Smooth muscle cell (in vitro differentiated cells): Measurements from ENCODE around the gene LPCAT4. TPM values are rescaled to one million over a fixed set of nuclear protein-coding genes. Genes with fewer than 3 reads are reported as not detected.

Experiments used
- DNase-seq: peaks from one replicate; lab custom pipeline; 2025; ENCODE audit not compliant: unreplicated experiment; lab: John Stamatoyannopoulos, UW
- H2AFZ ChIP-seq: fragments of 200-600 bp; sonication (generic); 2 replicates; pipeline ENCODE4 v1.6.0; 2016; ENCODE audit warnings: antibody characterized with exemption, low read depth, mild to moderate bottlenecking
- H3F3A ChIP-seq: fragments of 200-600 bp; sonication (generic); 2 replicates; pipeline ENCODE4 v1.6.0; 2017; ENCODE audit warnings: antibody characterized with exemption, low read depth
- H3K27ac ChIP-seq: fragments of 200-600 bp; sonication (generic); 2 replicates; pipeline ENCODE4 v1.5.1; 2016; ENCODE audit warnings: low read depth, mild to moderate bottlenecking
- H3K27me3 ChIP-seq: fragments of 200-600 bp; sonication (generic); 2 replicates; pipeline ENCODE4 v1.6.1; 2016; ENCODE audit warnings: low read depth, mild to moderate bottlenecking
- H3K36me3 ChIP-seq: fragments of 200-600 bp; sonication (generic); 2 replicates; pipeline ENCODE4 v1.5.1; 2016; ENCODE audit warnings: low read depth
- H3K4me1 ChIP-seq: fragments of 200-600 bp; sonication (generic); 2 replicates; pipeline ENCODE4 v1.5.1; 2016; ENCODE audit warnings: low read depth
- H3K4me2 ChIP-seq: fragments of 200-600 bp; sonication (generic); 2 replicates; pipeline ENCODE4 v1.6.0; 2016; ENCODE audit warnings: mild to moderate bottlenecking
- H3K4me3 ChIP-seq: fragments of 200-600 bp; sonication (generic); 2 replicates; pipeline ENCODE4 v1.5.1; 2016; ENCODE audit warnings: mild to moderate bottlenecking
- H3K79me2 ChIP-seq: fragments of 200-600 bp; sonication (generic); 2 replicates; pipeline ENCODE4 v1.6.0; 2016; ENCODE audit warnings: low read depth, mild to moderate bottlenecking
- H3K9ac ChIP-seq: fragments of 200-600 bp; sonication (generic); 2 replicates; pipeline ENCODE4 v1.6.0; 2016; ENCODE audit warnings: low read depth
- H3K9me3 ChIP-seq: fragments of 200-600 bp; sonication (generic); replicated peaks from 2 replicates; pipeline ENCODE4 v1.5.1; 2016; ENCODE audit warnings: low read depth
- H4K20me1 ChIP-seq: fragments of 200-600 bp; sonication (generic); 2 replicates; pipeline ENCODE4 v1.6.0; 2016; ENCODE audit warnings: low read depth
- WGBS: methylation state at CpG from one replicate; pipeline ENCODE4 v1.1.7; 2016; ENCODE audit warnings: low lambda C conversion rate; 5-methylcytosine and 5-hydroxymethylcytosine counted together
- polyA plus RNA-seq: library from polyadenylated mRNA; unstranded; fragments of >200 nt; fragmentation: Nextera tagmentation; extraction: Ambion mirVana; gene quantifications from 2 replicates; pipeline ENCODE4 v1.2.1, GENCODE V29; 2016
- total RNA-seq: library from RNA; depleted of rRNA; stranded (reverse); fragments of >200 nt; gene quantifications from 2 replicates; pipeline ENCODE4 v1.2.3, GENCODE V29; 2014
- TF ChIP-seq, protein P1 (sequence below): fragments of 200-600 bp; sonication (generic); IDR thresholded peaks from 2 replicates; pipeline ENCODE4 v1.5.1; 2017; ENCODE audit warnings: borderline replicate concordance, mild to moderate bottlenecking, antibody characterized with exemption; ENCODE audit not compliant: insufficient read depth, poor library complexity, severe bottlenecking

Gene LPCAT4
- total and polyA plus RNA-seq, 2 experiments from 2014 or later: 10.1 to 23.2 TPM

DNA sequence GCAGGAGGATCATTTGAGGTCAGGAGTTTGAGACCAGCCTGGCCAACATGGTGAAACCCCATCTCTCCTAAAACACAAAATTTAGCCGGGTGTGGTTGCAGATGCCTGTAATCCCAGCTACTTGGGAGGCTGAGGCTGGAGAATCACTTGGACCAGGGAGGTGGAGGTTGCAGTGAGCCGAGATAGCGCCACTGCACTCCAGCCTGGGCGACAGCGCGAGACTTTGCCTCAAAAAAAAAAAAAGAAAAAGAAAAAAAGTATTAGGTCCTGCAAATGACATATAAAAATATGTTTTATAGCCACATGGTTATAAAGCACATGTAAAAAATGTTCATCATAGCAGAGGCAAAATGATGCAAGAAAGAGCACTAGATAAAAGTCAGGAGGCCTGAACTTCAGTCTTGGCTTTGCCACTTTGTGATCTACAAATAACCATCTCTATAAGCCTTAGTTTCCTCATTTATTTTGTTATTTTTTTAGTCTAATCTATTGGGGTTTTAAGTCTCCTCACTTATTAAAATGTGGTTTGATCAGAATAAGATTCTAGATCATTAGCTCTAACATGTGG lies 34.4 kb downstream of the LPCAT4 start:
- Histone ChIP-seq H3K27me3 (no peaks in the 10 kb centered on the region), H2AFZ (no peak overlapping the region), H3F3A (no peaks in the 10 kb centered on the region), H3K9me3 (no peaks in the 10 kb centered on the region), H3K36me3 (no peaks in the 10 kb centered on the region), H4K20me1 (no peaks in the 10 kb centered on the region), H3K9ac (no peak overlapping the region), H3K4me1 (no peaks in the 10 kb centered on the region), H3K4me3 (no peak overlapping the region), H3K27ac (no peak overlapping the region), H3K79me2 (no peaks in the 10 kb centered on the region), H3K4me2 (no peak overlapping the region)
- TF ChIP-seq, protein P1, sequence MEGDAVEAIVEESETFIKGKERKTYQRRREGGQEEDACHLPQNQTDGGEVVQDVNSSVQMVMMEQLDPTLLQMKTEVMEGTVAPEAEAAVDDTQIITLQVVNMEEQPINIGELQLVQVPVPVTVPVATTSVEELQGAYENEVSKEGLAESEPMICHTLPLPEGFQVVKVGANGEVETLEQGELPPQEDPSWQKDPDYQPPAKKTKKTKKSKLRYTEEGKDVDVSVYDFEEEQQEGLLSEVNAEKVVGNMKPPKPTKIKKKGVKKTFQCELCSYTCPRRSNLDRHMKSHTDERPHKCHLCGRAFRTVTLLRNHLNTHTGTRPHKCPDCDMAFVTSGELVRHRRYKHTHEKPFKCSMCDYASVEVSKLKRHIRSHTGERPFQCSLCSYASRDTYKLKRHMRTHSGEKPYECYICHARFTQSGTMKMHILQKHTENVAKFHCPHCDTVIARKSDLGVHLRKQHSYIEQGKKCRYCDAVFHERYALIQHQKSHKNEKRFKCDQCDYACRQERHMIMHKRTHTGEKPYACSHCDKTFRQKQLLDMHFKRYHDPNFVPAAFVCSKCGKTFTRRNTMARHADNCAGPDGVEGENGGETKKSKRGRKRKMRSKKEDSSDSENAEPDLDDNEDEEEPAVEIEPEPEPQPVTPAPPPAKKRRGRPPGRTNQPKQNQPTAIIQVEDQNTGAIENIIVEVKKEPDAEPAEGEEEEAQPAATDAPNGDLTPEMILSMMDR: no peak
- 98% methylated on average over 6 of the region's 6 CpGs for WGBS
- DNase-seq: no peak

DNA sequence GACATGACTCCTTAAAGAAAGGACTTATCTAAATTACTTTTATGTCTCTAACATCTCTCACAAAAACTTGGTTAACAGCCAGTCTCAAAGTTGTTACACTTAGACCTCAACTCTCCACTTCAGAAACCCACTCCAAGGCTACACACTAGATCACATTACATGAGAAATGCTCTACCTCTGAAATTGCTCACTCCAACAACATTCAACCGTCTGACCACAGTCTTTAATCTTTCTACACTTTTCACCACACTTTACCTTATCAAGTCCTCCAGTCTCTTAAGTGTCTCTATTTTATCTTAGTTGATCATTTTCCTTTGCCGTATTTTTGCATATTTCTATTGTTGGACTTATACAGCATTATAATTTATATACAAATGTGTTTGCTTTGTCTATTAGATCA lies 35.2 kb downstream of the LPCAT4 start:
- Histone ChIP-seq H3K4me2 (no peak overlapping the region), H3K9ac (no peak overlapping the region), H3K4me1 (no peaks in the 10 kb centered on the region), H3K4me3 (no peak overlapping the region), H4K20me1 (no peaks in the 10 kb centered on the region), H3K36me3 (no peaks in the 10 kb centered on the region), H2AFZ (no peak overlapping the region), H3K79me2 (no peaks in the 10 kb centered on the region), H3K9me3 (no peaks in the 10 kb centered on the region), H3K27me3 (no peaks in the 10 kb centered on the region), H3K27ac (no peak overlapping the region), H3F3A (no peaks in the 10 kb centered on the region)
- TF ChIP-seq, protein P1: no peak
- no peak for DNase-seq
- WGBS: 78% methylated on average over 2 of the region's 2 CpGs

DNA sequence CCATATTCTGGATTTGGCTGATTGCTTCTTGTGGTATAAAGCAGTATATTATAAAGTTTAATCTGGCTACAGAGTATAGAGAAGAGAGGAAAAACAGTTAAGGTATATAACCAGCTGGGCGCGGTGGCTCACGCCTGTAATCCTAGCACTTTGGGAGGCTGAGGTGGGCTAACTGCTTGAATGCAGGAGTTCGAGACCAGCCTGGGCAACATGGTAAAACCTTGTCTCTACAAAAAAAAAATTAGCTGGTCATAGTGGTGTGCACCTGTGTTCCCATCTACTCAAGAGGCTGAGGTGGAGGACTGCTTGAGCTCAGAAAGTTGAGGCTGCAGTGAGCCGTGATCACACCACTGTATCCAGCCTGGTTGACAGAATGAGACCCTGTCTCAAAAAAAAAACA lies 36.7 kb downstream of the LPCAT4 start:
- Histone ChIP-seq H3K9me3 (no peaks in the 10 kb centered on the region), H3K27ac (no peak overlapping the region), H2AFZ (no peak overlapping the region), H3K27me3 (no peaks in the 10 kb centered on the region), H3K4me3 (no peak overlapping the region), H3F3A (no peaks in the 10 kb centered on the region), H3K36me3 (no peaks in the 10 kb centered on the region), H3K79me2 (no peaks in the 10 kb centered on the region), H4K20me1 (no peaks in the 10 kb centered on the region), H3K9ac (no peak overlapping the region), H3K4me2 (no peak overlapping the region), H3K4me1 (no peaks in the 10 kb centered on the region)
- no peak for DNase-seq
- TF ChIP-seq, protein P1: no peak
- 97% methylated on average over 5 of the region's 5 CpGs for WGBS

DNA sequence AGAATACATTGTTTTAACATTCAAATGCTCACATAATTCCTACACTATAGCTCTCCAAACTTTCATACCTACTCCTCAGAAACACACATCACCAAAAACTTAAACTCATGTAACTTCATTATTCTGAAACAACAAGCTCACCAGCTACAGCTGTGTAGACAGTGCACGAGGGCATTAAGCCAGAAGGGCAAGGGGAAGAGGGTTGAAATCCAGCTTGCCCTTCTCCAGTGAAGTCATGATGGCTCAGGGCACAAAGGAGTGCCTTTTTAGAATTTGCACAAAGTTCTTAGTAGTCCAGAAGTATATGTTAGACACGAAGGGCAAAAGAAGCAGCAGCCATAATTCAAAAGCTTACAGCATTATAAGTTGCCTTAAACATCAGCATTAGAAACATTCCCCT lies 38.0 kb downstream of the LPCAT4 start:
- 79% methylated on average over 2 of the region's 2 CpGs for WGBS
- TF ChIP-seq, protein P1: no peak
- no peak overlapping the region for H3K27ac ChIP-seq
- H4K20me1 ChIP-seq: no peaks in the 10 kb centered on the region
- no peak for DNase-seq
- no peaks in the 10 kb centered on the region for H3F3A ChIP-seq
- no peaks in the 10 kb centered on the region for H3K79me2 ChIP-seq
- H3K4me1 ChIP-seq: no peaks in the 10 kb centered on the region
- H2AFZ ChIP-seq: no peak overlapping the region
- H3K36me3 ChIP-seq: no peaks in the 10 kb centered on the region
- no peak overlapping the region for H3K4me3 ChIP-seq
- H3K27me3 ChIP-seq: no peaks in the 10 kb centered on the region
- no peaks in the 10 kb centered on the region for H3K9me3 ChIP-seq
- no peak overlapping the region for H3K9ac ChIP-seq
- H3K4me2 ChIP-seq: no peak overlapping the region
